ENCODE measurements around the gene U2AF2.
A peak's percentile ranks its signal among the peaks of the same experiment; 100 is the strongest.

The U2AF2 gene

GRCh38 chr19:55623561-55623960, 31.3 kb upstream of the U2AF2 start:
- TF ChIP-seq EZH2 (IDR thresholded peaks at IDR 0.05; ENCODE audit: borderline replicate concordance, low read length), result no peak
- TF ChIP-seq, protein P1, sequence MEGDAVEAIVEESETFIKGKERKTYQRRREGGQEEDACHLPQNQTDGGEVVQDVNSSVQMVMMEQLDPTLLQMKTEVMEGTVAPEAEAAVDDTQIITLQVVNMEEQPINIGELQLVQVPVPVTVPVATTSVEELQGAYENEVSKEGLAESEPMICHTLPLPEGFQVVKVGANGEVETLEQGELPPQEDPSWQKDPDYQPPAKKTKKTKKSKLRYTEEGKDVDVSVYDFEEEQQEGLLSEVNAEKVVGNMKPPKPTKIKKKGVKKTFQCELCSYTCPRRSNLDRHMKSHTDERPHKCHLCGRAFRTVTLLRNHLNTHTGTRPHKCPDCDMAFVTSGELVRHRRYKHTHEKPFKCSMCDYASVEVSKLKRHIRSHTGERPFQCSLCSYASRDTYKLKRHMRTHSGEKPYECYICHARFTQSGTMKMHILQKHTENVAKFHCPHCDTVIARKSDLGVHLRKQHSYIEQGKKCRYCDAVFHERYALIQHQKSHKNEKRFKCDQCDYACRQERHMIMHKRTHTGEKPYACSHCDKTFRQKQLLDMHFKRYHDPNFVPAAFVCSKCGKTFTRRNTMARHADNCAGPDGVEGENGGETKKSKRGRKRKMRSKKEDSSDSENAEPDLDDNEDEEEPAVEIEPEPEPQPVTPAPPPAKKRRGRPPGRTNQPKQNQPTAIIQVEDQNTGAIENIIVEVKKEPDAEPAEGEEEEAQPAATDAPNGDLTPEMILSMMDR (IDR thresholded peaks at IDR 0.05; ENCODE audit: low read length), result no peak
- no peaks in the 10 kb centered on the region for H3K36me3 ChIP-seq (ENCODE audit: insufficient read depth, low read length)
- H2AFZ ChIP-seq (ENCODE audit: low read length), result no peak overlapping the region
- no peaks in the 10 kb centered on the region for H3K79me2 ChIP-seq (ENCODE audit: insufficient read depth, low read length)
- peak overlapping the region; percentile 45 for H3K4me3 ChIP-seq (ENCODE audit: low read depth, low read length, poor library complexity, severe bottlenecking)
- H4K20me1 ChIP-seq (ENCODE audit: insufficient read depth, low read length), result no peaks in the 10 kb centered on the region
- no peaks in the 10 kb centered on the region for H3F3A ChIP-seq (ENCODE audit: insufficient read depth, low read length)
- H3K4me2 ChIP-seq (ENCODE audit: low read length), result peak overlapping the region; percentile 31
- no peaks in the 10 kb centered on the region for H3K9me3 ChIP-seq (ENCODE audit: low read length)
- peaks cover 12% of the 10 kb centered on the region for H3K4me1 ChIP-seq (ENCODE audit: insufficient read depth, low read length, severe bottlenecking)
- no peaks in the 10 kb centered on the region for H3K27me3 ChIP-seq (ENCODE audit: insufficient read depth, low read length)
- no peak overlapping the region for H3K27ac ChIP-seq (ENCODE audit: low read depth, low read length, poor library complexity, severe bottlenecking)
- H3K9ac ChIP-seq (ENCODE audit: low read length), result no peak overlapping the region
- no peaks in the 10 kb centered on the region for H3K9me2 ChIP-seq (ENCODE audit: low read depth, low read length)

- TF ChIP-seq, protein P1 (IDR thresholded peaks at IDR 0.05; ENCODE audit: low read length), result no peak
- no peak for TF ChIP-seq EZH2 (IDR thresholded peaks at IDR 0.05; ENCODE audit: borderline replicate concordance, low read length)
- H3K27ac ChIP-seq (ENCODE audit: low read depth, low read length, poor library complexity, severe bottlenecking), result peak within 1 kb of the TSS; percentile 69
- no peaks in the 10 kb centered on the region for H3K36me3 ChIP-seq (ENCODE audit: insufficient read depth, low read length)
- H3F3A ChIP-seq (ENCODE audit: insufficient read depth, low read length), result no peaks in the 10 kb centered on the region
- no peak within 1 kb of the TSS for H2AFZ ChIP-seq (ENCODE audit: low read length)
- H3K4me1 ChIP-seq (ENCODE audit: insufficient read depth, low read length, severe bottlenecking), result peaks cover 12% of the 10 kb centered on the region
- no peaks in the 10 kb centered on the region for H3K9me3 ChIP-seq (ENCODE audit: low read length)
- H4K20me1 ChIP-seq (ENCODE audit: insufficient read depth, low read length), result no peaks in the 10 kb centered on the region
- H3K9ac ChIP-seq (ENCODE audit: low read length), result peak within 1 kb of the TSS; percentile 63
- peak within 1 kb of the TSS; percentile 73 for H3K4me2 ChIP-seq (ENCODE audit: low read length)
- H3K79me2 ChIP-seq (ENCODE audit: insufficient read depth, low read length), result no peaks in the 10 kb centered on the region
- no peaks in the 10 kb centered on the region for H3K27me3 ChIP-seq (ENCODE audit: insufficient read depth, low read length)
- H3K9me2 ChIP-seq (ENCODE audit: low read depth, low read length), result no peaks in the 10 kb centered on the region
- H3K4me3 ChIP-seq (ENCODE audit: low read depth, low read length, poor library complexity, severe bottlenecking), result peak within 1 kb of the TSS; percentile 59
Measured at GRCh38 chr19:55624109-55625003, 30.5 kb upstream of the U2AF2 start, which contains the start of gene ZNF784. TSS of gene ZNF784 (minus strand) at chr19:55624566. CDS start at chr19:55624561, 5 bp downstream.

DNA sequence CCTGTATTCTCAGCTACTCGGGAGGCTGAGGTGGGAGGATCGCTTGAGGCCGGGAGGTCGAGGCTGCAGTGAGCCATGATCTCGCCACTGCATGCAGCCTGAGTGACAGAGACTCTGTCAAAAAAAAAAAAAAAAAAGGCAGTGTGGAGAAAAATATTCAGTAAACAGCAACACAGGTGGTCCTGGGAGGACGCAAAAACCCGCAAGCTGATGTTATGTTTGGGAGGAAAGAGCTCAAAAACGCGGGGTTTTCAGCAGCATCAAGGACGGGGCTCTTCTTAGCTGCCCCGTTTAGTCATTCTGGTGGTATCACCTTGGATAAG, 29.9 kb upstream of the U2AF2 start:
- Histone ChIP-seq H3K9me3 (ENCODE audit: low read length) (no peaks in the 10 kb centered on the region), H3K9ac (ENCODE audit: low read length) (peak overlapping the region; percentile 45; the same call in 1 of the 2 replicates), H3F3A (ENCODE audit: insufficient read depth, low read length) (no peaks in the 10 kb centered on the region), H4K20me1 (ENCODE audit: insufficient read depth, low read length) (no peaks in the 10 kb centered on the region), H3K4me3 (ENCODE audit: low read depth, low read length, poor library complexity, severe bottlenecking) (peak overlapping the region; percentile 59), H2AFZ (ENCODE audit: low read length) (no peak overlapping the region), H3K27ac (ENCODE audit: low read depth, low read length, poor library complexity, severe bottlenecking) (no peak overlapping the region), H3K27me3 (ENCODE audit: insufficient read depth, low read length) (no peaks in the 10 kb centered on the region), H3K79me2 (ENCODE audit: insufficient read depth, low read length) (no peaks in the 10 kb centered on the region), H3K36me3 (ENCODE audit: insufficient read depth, low read length) (no peaks in the 10 kb centered on the region), H3K9me2 (ENCODE audit: low read depth, low read length) (no peaks in the 10 kb centered on the region), H3K4me1 (ENCODE audit: insufficient read depth, low read length, severe bottlenecking) (peaks cover 12% of the 10 kb centered on the region), H3K4me2 (ENCODE audit: low read length) (peak overlapping the region; percentile 73)
- no peak for TF ChIP-seq EZH2 (IDR thresholded peaks at IDR 0.05; ENCODE audit: borderline replicate concordance, low read length)
- TF ChIP-seq, protein P1 (IDR thresholded peaks at IDR 0.05; ENCODE audit: low read length), result no peak
